K562 (cell line): ENCODE data around the gene SLAIN1. TPM values are rescaled to one million over a fixed set of nuclear protein-coding genes. Genes with fewer than 3 reads are reported as not detected.

Experiments used
- ATAC-seq: fragments of 200-7000 bp; cut with Tn5 transposase; 3 replicates; pipeline ENCODE4 v1.9.1; 2020; ENCODE audit warnings: moderate library complexity
- BruUV-seq: library from RNA; stranded (reverse); fragments of 400-500 nt; replicated peaks from 2 replicates; lab custom pipeline; 2021; lab: Mats Ljungman, UMichigan
- CTCF ChIA-PET: fragments of 300-600 bp; formaldehyde crosslinking; extraction: SDS; loops from one replicate; lab custom pipeline; 2021; ENCODE audit warnings: low intra/inter-chr PET ratio; lab: Yijun Ruan, JAX
- POLR2A ChIA-PET: fragments of 300-600, 350-650 bp; sonication (Branson Sonifier 250); formaldehyde crosslinking; extraction: SDS; loops from one replicate; lab custom pipeline; 2021; ENCODE audit warnings: antibody characterized with exemption, inconsistent platforms; lab: Yijun Ruan, JAX
- DNase-seq, 4 experiments: peaks; one replicate each; pipeline versions ENCODE4 v3.0.0 to v3.0.0-alpha.2; 2011 to 2018; ENCODE audit warnings: low spot score in 3 of 4, mixed read lengths in 3 of 4; ENCODE audit errors: extremely low read depth in 1 of 4
- FAIRE-seq: peaks from 2 replicates; lab custom pipeline; 2011; peaks lifted over from hg19 to GRCh38; lab: Jason Lieb, UNC
- H2AFZ ChIP-seq: 2 replicates; pipeline ENCODE4 v1.6.0; 2011; ENCODE audit warnings: low read depth, low read length, control low read depth, inconsistent platforms
- H3K27ac ChIP-seq: fragments of 200-600 bp; 3 replicates; pipeline ENCODE4 v1.8.0; 2011; ENCODE audit warnings: low read depth, mild to moderate bottlenecking, control low read depth, inconsistent platforms, low read length, moderate library complexity, mixed read lengths; ENCODE audit errors: extremely low read depth
- H3K27me3 ChIP-seq, 2 experiments: fragments of 300-600 bp in 1 of 2; 2 replicates in 1 of 2; 3 replicates in 1 of 2; pipeline versions ENCODE4 v1.6.0 to v1.8.0; 2011; ENCODE audit warnings: inconsistent platforms in 2 of 2, low read length in 2 of 2, mild to moderate bottlenecking in 1 of 2, mixed read lengths in 1 of 2, moderate library complexity in 1 of 2; ENCODE audit not compliant: control insufficient read depth in 2 of 2, insufficient read depth in 2 of 2
- H3K36me3 ChIP-seq: fragments of 300-600 bp; 3 replicates; pipeline ENCODE4 v1.8.0; 2011; ENCODE audit warnings: mild to moderate bottlenecking, low read length, inconsistent platforms; ENCODE audit not compliant: control insufficient read depth, insufficient read depth
- H3K4me1 ChIP-seq, 2 experiments: fragments of 200-600 bp in 1 of 2; replicated peaks in 1 of 2; 2 replicates in 1 of 2; 3 replicates in 1 of 2; pipeline versions ENCODE4 v1.5.1 to v1.8.0; 2011; ENCODE audit warnings: inconsistent platforms in 2 of 2, low read length in 2 of 2, mild to moderate bottlenecking in 1 of 2, mixed read lengths in 1 of 2, moderate library complexity in 1 of 2; ENCODE audit not compliant: control insufficient read depth in 2 of 2, insufficient read depth in 2 of 2
- H3K4me2 ChIP-seq: 2 replicates; pipeline ENCODE4 v1.6.1; 2011; ENCODE audit warnings: low read length, control low read depth, inconsistent platforms, mixed read lengths; ENCODE audit not compliant: insufficient read depth
- H3K4me3 ChIP-seq: fragments of 200-600 bp; sonication (generic), shearing (Covaris generic); 2 replicates; pipeline ENCODE4 v1.5.1; 2016; ENCODE audit warnings: control low read depth, inconsistent platforms
- H3K79me2 ChIP-seq: fragments of 200-600 bp; 3 replicates; pipeline ENCODE4 v1.8.0; 2011; ENCODE audit warnings: low read length, inconsistent platforms; ENCODE audit not compliant: control insufficient read depth, insufficient read depth
- H3K9ac ChIP-seq, 2 experiments: 2 replicates each; pipeline versions ENCODE4 v1.6.0 to v1.6.1; 2011; ENCODE audit warnings: low read depth in 2 of 2, low read length in 2 of 2, control low read depth in 1 of 2, inconsistent platforms in 1 of 2, mild to moderate bottlenecking in 1 of 2, mixed read lengths in 1 of 2; ENCODE audit not compliant: insufficient read depth in 1 of 2
- H3K9me1 ChIP-seq: one replicate; pipeline ENCODE4 v1.6.0; 2011; ENCODE audit warnings: inconsistent platforms, mild to moderate bottlenecking, low read length, moderate library complexity; ENCODE audit not compliant: control insufficient read depth, insufficient read depth
- H3K9me3 ChIP-seq: replicated peaks from 2 replicates; pipeline ENCODE4 v1.5.1; 2011; ENCODE audit warnings: low read depth, low read length, inconsistent platforms; ENCODE audit not compliant: control insufficient read depth, insufficient read depth
- H4K20me1 ChIP-seq: replicated peaks from 2 replicates; pipeline ENCODE4 v1.6.1; 2011; ENCODE audit warnings: low read length, inconsistent platforms, mixed read lengths; ENCODE audit not compliant: control insufficient read depth, insufficient read depth
- ATF2 ChIP-seq: sonication (generic); formaldehyde crosslinking; IDR thresholded peaks from 2 replicates; pipeline ENCODE4 v1.8.1; 2022; ENCODE audit warnings: missing genetic modification reagents
- CHD1 ChIP-seq: fragments of 200-600 bp; sonication (generic); IDR thresholded peaks from one replicate; pipeline ENCODE4 v1.6.1; 2012; ENCODE audit warnings: mild to moderate bottlenecking, moderate library complexity, low read length, inconsistent platforms
- ELK1 ChIP-seq: sonication (generic); formaldehyde crosslinking; IDR thresholded peaks from 2 replicates; pipeline ENCODE4 v1.8.1; 2022; ENCODE audit warnings: missing genetic modification reagents
- ESRRA ChIP-seq: fragments of 450-650 bp; IDR thresholded peaks from 2 replicates; pipeline ENCODE4 v1.6.1; 2014; ENCODE audit warnings: low read depth, mild to moderate bottlenecking, moderate library complexity, borderline replicate concordance
- MEF2A ChIP-seq: IDR thresholded peaks from 2 replicates; pipeline ENCODE4 v1.6.1; 2011; ENCODE audit warnings: low read depth, mild to moderate bottlenecking, low read length, moderate library complexity; ENCODE audit not compliant: control insufficient read depth
- NEUROD1 ChIP-seq: fragments of 150-350 bp; IDR thresholded peaks from 2 replicates; pipeline ENCODE4 v1.6.1; 2014; ENCODE audit warnings: borderline replicate concordance, low read length, low read depth; ENCODE audit not compliant: partially characterized antibody
- PRMT5 ChIP-seq: sonication (generic); formaldehyde crosslinking; IDR thresholded peaks from 2 replicates; pipeline ENCODE4 v1.5.0; 2020; ENCODE audit warnings: missing genetic modification reagents
- in situ Hi-C: fragments of 300-500 bp; cut with MboI; formaldehyde crosslinking; loops from 4 replicates; pipeline ENCODE4 v1.15.0; 2018; ENCODE audit warnings: inconsistent platforms, mixed read lengths
- intact Hi-C: fragments of 100-400 bp; cut with micrococcal nuclease; formaldehyde crosslinking; loops from 2 replicates; pipeline ENCODE4 v1.14.2; 2022
- polyA plus RNA-seq, 8 experiments: library from polyadenylated mRNA; depleted of rRNA in 4 of 8; stranded (reverse) in 5 of 8; unstranded in 3 of 8; fragments of >200 nt; fragmentation: Nextera tagmentation in 2 of 8; fragmentation: Illumina TruSeq in 1 of 8; extraction: Ambion mirVana in 2 of 8; extraction: Trizol in 1 of 8; gene quantifications; 2 replicates each; pipeline versions ENCODE4 v1.2.1 to v1.2.3, GENCODE V29; 2011 to 2014; ENCODE audit warnings: inconsistent platforms in 1 of 8, missing spikeins in 1 of 8
- total RNA-seq, 7 experiments: library from RNA; depleted of rRNA in 6 of 7; stranded (reverse); fragments of >200 nt in 6 of 7; fragmentation: Illumina TruSeq in 2 of 7; extraction: Trizol in 2 of 7; gene quantifications; 2 replicates each; pipeline versions ENCODE4 v1.2.1 to v1.2.3, GENCODE V29; 2011 to 2021; ENCODE audit warnings: low replicate concordance in 1 of 7
- TF ChIP-seq, protein P1 (sequence below): sonication (generic); formaldehyde crosslinking; IDR thresholded peaks from 2 replicates; pipeline ENCODE4 v1.8.1; 2023; ENCODE audit warnings: mild to moderate bottlenecking, missing genetic modification reagents

Gene SLAIN1
- total and polyA plus RNA-seq, 9 of the 15 experiments (the other 6 are each of a cell fraction or from before 2014, with no cell fraction given): 0.07 to 0.40 (median 0.10) TPM; not detected in 3

DNA sequence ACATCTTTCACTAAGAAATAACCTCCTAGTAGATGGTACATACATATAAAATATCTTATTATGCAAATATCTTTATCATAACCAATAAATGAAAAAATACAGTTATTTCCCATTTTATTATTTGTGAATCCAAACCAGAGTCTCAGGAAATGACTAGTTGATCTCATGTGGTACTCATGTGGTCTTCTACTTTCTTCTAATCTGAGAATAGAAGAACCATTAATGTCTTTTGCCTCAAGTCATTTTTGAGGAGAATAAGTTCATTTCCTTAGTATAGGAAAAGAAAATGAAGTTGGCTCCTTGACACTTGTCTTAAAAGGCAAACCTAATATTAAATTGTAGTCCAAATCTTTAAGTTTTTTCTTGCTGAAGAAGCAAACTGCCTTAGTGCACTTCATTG is 114.5 kb downstream of the SLAIN1 start:
- Histone ChIP-seq H2AFZ (no peak overlapping the region), H3K27me3 (no peaks in the 10 kb centered on the region), H3K9me3 (no peaks in the 10 kb centered on the region), H3K4me2 (no peak overlapping the region), H3K36me3 (no peaks in the 10 kb centered on the region), H3K4me3 (no peak overlapping the region), H4K20me1 (no peaks in the 10 kb centered on the region), H3K79me2 (no peaks in the 10 kb centered on the region), H3K4me1 (no peaks in the 10 kb centered on the region), H3K27ac (no peak overlapping the region), H3K9me1 (no peaks in the 10 kb centered on the region), H3K9ac (no peak overlapping the region)
- no TSS peak for BruUV-seq
- intact Hi-C loops: no loop called here
- CTCF ChIA-PET: no interaction called here
- no peak for FAIRE-seq
- in situ Hi-C loops: no loop called here
- no peak for ATAC-seq
- no peak for DNase-seq
- POLR2A ChIA-PET: no interaction called here
- TF ChIP-seq ELK1 (no peak), PRMT5 (CRISPR knock-in tag) (no peak), ATF2 (CRISPR knock-in tag) (no peak), NEUROD1 (no peak), ESRRA (no peak), MEF2A (no peak), CHD1 (no peak)
- TF ChIP-seq, protein P1, sequence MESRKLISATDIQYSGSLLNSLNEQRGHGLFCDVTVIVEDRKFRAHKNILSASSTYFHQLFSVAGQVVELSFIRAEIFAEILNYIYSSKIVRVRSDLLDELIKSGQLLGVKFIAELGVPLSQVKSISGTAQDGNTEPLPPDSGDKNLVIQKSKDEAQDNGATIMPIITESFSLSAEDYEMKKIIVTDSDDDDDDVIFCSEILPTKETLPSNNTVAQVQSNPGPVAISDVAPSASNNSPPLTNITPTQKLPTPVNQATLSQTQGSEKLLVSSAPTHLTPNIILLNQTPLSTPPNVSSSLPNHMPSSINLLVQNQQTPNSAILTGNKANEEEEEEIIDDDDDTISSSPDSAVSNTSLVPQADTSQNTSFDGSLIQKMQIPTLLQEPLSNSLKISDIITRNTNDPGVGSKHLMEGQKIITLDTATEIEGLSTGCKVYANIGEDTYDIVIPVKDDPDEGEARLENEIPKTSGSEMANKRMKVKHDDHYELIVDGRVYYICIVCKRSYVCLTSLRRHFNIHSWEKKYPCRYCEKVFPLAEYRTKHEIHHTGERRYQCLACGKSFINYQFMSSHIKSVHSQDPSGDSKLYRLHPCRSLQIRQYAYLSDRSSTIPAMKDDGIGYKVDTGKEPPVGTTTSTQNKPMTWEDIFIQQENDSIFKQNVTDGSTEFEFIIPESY: no peak
